Fibroblast of gingiva (primary cell): ENCODE data around the gene TRAF7.

Experiments used
- DNase-seq: peaks from one replicate; pipeline ENCODE4 v3.0.0-alpha.2; 2011; ENCODE audit warnings: low read depth

TRAF7 gene

GRCh38 chr16:2165861-2166260 lies 10.3 kb downstream of the TRAF7 start:
- DNase-seq = no peak

GRCh38 chr16:2166263-2167067 lies 10.9 kb downstream of the TRAF7 start:
- no peak for DNase-seq

GRCh38 chr16:2167068-2167638 lies 11.6 kb downstream of the TRAF7 start:
- DNase-seq = no peak

GRCh38 chr16:2170080-2170479 lies 14.5 kb downstream of the TRAF7 start:
- DNase-seq = no peak

DNA sequence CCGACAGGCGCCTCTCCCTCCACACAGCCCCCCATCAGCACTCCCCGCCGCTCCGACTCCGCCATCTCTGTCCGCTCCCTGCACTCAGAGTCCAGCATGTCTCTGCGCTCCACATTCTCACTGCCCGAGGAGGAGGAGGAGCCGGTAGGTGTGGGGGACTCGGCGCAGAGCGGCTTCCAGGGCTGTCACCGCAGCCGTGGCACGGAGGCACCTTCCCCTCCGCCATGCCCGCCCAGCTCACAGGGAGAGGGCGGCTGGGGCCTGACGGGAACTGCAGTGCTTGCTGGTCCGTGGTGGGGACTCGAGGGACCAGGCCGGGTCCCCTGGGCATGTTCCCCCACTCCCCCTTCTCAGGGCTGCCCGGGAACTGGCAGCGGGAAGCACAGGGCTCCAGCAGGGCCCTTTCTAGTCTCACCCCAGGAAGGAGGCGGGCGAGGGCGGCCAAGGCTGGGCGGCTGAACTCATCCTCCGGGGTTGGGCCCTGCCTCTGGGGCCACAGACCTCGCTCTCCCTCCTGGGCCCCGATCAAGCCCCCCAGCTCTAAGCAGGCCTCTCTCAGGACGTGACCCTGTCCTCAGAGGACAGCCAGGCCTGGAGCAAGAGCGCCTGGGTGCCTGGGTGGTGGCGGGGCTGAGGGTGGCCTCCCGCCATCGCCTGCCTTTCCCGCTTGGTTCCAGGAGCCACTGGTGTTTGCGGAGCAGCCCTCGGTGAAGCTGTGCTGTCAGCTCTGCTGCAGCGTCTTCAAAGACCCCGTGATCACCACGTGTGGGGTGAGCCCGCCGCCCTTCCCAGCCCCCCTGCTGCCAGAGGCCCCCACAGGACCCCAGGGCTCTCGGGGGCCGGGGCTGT lies 15.2 kb downstream of the TRAF7 start:
- DNase-seq = no peak

DNA sequence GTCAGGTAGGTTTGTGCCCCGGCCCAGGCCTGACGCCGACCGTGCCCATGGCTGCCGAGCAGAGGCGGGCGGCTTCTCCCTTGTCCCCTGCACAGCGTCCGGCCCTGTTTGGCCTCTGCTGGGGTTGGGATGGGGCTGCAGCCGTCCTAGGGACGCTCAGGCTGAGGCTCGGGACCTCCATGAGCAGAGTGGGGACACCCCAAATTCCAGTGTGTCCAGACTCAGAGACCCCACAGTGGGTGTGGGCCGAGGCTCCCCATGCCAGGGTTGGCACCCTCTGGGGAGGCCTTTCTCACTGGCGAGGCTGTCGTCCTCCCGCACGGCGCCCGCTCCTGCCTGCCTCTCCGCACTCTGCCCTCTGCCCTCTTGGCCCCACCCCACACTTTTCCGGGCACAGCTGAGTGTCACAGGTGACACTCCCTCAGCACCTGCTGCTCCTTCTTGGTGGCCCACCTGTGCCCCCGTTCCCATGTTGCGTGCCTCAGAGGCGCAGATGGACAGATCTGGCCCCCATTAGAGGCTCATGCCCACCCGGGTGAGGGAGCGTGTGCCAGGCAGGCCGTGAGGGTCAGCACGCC lies 16.1 kb downstream of the TRAF7 start:
- DNase-seq = no peak

GRCh38 chr16:2172688-2173335 lies 17.2 kb downstream of the TRAF7 start:
- DNase-seq = no peak

DNA sequence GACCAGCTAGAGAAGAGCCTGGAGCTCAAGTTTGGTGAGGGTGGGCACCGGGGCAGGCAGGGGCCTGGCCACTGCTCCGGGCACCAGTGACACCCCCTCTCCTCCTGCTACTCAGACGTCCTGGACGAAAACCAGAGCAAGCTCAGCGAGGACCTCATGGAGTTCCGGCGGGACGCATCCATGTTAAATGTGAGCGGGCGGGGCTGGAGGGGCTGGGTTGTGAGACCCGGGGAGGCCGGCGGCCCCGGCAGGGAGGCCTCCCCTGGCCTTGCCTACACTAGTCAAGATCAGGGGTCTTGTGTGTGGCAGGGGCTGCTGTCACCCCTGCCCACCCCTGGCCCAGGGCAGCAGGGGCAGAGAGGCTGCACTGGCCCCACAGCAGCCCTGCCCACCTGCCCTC lies 17.8 kb downstream of the TRAF7 start:
- DNase-seq = no peak

- no peak for DNase-seq
Observed at GRCh38 chr16:2173916-2174315, 18.3 kb downstream of the TRAF7 start.

GRCh38 chr16:2174396-2175131 lies 19.0 kb downstream of the TRAF7 start:
- no peak for DNase-seq

DNA sequence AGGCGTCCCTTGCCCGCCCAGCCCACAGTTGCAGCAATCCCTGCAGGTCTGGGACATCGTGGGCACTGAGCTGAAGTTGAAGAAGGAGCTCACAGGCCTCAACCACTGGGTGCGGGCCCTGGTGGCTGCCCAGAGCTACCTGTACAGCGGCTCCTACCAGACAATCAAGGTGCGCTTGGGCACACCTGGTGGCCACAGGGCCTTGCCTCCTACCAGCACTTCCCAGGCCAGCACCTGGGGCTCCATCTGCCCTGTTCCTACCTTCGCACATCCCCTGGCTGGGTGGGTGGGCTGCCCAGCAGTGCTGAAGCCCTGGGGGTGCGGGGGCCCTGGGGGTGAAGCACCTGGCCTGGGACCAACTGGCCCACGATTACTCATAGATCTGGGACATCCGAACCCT lies 19.9 kb downstream of the TRAF7 start:
- no peak for DNase-seq

DNA sequence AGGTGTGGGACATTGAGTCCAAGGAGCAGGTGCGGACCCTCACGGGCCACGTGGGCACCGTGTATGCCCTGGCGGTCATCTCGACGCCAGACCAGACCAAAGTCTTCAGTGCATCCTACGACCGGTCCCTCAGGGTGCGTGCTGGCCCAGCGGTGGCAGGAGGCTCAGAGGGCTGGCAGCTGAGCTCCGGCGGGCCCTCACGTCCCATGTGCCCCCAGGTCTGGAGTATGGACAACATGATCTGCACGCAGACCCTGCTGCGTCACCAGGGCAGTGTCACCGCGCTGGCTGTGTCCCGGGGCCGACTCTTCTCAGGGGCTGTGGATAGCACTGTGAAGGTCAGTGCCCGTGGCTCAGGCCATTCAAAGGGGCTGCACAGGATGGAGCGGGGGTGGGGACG lies 20.5 kb downstream of the TRAF7 start:
- DNase-seq = no peak

- DNase-seq = no peak
Observed at GRCh38 chr16:2177101-2177500, 21.5 kb downstream of the TRAF7 start.

DNA sequence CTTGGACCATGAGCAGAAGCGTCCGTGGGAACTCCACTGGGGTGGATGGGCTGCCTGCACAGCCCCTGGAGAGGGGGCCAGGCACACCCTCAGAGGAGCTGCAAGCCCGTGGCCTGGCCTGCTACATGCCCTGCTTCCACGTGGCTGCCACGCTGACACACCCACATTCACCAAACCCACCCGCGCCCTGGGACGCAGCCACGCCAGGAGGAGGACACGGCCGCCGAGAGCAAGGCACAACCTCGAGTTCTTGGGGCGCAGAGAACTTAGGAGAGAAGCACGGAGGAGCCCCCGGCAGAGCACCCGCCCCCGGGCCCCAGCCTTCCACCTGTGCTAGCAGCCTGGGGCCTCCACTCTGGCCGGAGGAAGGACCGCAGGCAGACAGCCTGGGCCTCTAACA lies 22.0 kb downstream of the TRAF7 start:
- DNase-seq = no peak

DNA sequence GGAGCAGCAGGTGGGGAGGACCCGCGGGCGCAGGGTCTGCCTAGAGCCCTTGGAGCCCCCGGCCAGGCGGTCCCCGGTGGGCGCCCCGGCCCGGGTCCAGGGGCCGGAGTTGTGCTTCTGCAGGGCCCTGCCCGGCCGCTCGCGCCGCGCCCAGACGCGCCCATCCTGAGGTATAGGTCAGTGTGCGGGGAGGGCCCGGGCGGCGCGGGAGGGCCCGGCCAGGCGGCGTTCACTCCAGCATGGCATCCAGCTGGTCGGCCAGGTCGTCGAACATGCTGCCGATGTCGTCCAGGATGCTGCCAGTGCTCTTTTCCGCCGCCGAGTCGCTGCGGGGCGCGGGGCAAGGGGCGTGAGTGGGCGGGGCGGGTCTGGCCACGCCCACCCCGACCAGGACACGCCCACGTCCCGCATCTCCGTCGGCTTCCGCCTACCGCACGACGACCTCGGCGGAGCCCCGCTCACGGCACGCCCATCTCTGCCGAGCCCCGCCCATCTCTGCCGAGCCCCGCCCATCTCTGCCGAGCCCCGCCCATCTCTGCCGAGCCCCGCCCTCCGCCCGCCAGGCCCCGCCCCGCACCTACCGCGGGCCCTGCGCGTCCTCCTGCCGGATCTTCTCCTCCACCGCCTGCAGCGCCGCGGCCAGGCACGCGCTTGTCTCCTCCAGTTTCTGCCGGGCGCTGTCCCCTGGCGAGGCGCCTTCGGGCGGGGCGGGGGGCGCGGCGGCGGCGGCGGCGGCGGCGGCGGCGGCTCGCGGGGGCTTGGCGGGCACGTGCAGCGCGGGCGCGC lies 22.9 kb downstream of the TRAF7 start:
- DNase-seq = no peak

GRCh38 chr16:2179107-2179501 lies 23.5 kb downstream of the TRAF7 start:
- DNase-seq = no peak

GRCh38 chr16:2179576-2179975 lies 24.0 kb downstream of the TRAF7 start:
- no peak for DNase-seq

DNA sequence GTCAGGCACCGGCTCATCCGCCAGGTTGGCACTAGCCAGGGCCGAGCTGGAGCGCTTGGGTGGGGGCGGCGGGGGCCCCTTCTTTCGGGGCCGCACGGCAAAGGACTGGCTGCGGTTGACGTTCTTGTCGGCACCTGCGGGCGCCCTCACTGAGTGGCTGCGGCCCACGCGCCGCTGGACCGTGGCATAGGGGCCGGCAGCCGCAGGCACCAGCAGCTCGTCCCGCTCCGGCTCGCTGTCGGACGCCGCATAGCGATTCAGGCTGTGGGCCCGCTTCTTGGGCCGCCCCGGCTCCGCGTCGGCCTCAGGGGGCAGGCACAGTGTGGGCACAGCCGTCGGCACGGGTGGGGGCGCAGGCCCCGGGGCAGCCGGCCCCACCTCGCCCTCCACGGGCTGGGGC lies 24.9 kb downstream of the TRAF7 start:
- no peak for DNase-seq

DNA sequence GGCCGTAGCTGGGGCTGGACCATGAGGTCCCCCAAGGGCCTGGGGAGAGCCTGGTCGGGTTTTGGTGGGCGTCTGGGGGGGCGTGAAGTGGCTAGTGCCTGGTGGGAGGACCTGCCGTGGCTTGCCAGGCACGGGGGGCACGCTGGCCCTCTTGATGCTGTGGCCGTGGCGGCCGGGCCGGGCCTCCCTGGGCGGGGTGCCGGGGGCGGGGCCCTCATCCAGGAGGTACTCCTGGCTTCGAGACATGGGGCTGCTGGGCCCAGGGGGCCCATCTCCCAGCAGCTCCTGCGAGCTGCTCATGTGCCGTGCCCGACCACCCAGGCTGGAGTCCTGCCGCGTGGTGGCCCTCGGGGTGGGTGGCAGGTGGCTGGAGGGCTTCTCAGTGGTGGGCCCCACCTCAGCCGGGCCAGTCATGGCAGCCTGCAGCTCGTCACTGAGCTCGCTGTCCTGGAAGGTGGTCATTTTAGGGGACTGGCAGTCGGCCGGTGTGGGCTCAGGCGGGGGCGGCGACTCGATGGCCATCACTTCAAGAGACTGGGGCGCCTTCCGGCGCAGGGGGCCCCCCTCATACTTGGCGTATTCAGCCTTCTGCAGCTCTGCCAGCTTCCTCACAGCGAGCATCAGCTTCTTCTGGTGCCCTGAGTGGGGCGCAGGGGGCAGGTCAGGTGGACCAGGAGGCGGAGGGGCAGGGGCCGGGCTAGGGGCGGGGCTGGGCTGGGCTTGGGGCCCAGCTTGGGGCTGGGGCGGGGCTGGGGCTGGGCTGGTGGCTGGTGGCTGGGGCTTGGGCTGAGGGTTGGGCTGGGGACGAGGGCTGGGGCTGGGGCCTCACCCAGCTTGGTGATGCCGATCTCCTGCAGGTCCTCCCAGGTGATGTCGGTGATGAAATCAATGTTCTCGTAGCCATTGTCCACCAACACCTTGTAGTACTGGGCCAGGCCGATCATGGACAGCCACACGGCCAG lies 25.7 kb downstream of the TRAF7 start:
- DNase-seq = no peak
